GM18907 (cell line): ENCODE data around the gene RNF114.
"Not testable (repeated sequence)": the region's sequence is repeated elsewhere in the genome, so short reads cannot be mapped to it uniquely, and the experiment has no call there.

ENCODE experiments used
- ATAC-seq: cut with Tn5 transposase; IDR thresholded peaks from one replicate; pipeline ENCODE4 v1.9.1; 2021; ENCODE audit warnings: mild to moderate bottlenecking, moderate library complexity; ENCODE audit not compliant: unreplicated experiment

The RNF114 gene

DNA sequence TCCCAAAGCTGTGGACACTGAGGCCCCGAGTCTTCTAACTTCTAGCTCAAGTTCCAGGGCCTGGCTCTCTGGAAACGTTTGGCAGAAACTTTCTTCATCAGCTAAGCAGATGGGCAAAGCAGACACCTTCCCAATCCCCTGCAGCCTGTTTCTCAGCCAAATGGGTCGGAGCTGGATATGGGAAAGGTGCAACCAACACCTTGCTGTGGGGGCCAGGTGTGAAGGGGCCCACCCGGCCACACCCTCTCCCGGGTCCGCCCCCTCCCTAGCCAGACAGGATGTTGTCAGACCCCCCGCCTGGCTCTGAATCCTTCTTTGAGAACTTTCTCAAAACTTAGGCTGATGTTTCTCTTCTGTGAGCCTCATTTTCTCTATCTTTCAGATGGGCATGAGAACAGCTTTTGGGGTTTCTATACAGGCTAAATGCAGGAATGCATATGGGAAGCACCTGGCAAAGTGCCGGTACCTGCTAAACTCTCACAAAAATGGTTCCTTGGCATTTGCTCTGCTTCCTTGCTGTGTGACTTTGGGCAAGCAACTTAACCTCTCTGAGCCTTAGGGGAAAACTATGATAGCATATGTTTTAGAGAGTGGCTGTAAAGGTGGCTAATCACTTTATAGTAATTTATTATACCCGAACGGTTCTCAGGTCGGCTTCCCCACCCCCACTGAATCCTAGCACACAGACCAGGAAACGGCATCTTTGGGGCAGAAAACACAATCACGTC lies 48.4 kb downstream of the RNF114 start:
- ATAC-seq, result no peak

GRCh38 chr20:49985157-49985556 lies 49.0 kb downstream of the RNF114 start:
- ATAC-seq, result no peak

DNA sequence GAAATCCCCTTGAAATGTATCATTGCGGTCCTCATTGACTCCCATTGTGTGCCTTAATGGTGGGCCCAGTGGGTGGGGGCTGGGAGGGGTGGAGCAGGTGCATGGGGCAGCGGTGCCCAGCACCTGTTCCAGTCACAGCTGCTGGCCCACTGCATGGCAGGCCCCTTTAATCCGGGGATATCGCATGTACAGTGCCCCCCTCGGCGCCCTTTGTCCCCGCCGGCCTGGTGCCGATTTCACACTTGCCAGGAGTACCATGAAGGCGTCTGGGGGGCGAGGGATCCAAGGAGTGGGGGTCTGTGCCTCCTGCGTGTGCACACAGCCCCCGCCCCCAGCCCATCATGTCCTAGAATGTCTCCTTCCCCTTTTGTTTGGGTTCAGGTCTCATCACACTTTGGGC lies 49.4 kb downstream of the RNF114 start:
- no peak for ATAC-seq

GRCh38 chr20:49986049-49986448 lies 49.9 kb downstream of the RNF114 start:
- no peak for ATAC-seq

GRCh38 chr20:49987015-49987867 lies 51.0 kb downstream of the RNF114 start:
- ATAC-seq, result no peak

DNA sequence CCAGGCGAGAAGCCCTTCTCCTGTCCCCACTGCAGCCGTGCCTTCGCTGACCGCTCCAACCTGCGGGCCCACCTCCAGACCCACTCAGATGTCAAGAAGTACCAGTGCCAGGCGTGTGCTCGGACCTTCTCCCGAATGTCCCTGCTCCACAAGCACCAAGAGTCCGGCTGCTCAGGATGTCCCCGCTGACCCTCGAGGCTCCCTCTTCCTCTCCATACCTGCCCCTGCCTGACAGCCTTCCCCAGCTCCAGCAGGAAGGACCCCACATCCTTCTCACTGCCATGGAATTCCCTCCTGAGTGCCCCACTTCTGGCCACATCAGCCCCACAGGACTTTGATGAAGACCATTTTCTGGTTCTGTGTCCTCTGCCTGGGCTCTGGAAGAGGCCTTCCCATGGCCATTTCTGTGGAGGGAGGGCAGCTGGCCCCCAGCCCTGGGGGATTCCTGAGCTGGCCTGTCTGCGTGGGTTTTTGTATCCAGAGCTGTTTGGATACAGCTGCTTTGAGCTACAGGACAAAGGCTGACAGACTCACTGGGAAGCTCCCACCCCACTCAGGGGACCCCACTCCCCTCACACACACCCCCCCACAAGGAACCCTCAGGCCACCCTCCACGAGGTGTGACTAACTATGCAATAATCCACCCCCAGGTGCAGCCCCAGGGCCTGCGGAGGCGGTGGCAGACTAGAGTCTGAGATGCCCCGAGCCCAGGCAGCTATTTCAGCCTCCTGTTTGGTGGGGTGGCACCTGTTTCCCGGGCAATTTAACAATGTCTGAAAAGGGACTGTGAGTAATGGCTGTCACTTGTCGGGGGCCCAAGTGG lies 51.9 kb downstream of the RNF114 start:
- ATAC-seq, result no peak

DNA sequence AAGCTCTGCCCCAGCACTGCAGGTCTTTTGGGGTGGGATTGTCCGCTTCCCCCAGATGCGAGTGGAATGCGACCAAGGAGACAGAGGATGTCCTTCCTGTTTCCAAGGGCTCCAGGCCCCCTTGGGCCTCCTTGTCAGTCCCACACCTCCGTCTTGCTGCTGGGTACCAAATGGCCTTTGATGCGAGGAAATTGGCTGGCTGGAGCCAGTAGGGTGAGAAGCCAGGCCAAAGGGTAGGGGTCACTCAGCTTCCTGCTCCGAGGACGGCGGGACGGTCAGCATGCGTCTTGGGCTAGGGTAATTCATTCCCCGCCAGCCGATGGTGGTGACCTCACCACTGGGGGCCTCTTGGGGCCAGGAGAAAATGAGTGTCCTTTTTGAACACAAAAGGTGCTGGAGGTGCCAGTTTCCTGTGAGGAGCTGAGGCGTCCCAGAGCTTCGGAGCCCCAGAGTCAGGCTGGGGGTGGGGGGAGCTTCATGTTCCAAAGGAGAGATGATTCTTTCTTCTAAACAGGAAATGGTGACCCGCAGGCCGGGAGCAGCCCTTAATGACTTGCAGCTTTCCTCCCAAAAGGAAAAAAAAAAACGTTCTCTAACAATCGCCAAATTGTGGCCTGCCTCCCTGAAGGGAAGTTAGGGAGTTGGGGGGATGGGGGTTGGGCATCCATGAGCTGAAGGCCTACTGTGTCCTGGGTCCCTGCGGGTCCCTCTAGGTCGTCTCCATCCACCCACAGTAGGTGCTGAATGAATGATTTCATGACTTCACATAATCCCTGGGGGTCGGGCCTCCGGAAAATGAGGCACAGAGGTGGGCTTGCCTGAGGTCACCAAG lies 53.3 kb downstream of the RNF114 start:
- no peak for ATAC-seq

GRCh38 chr20:49990271-49990720 lies 54.1 kb downstream of the RNF114 start:
- no peak for ATAC-seq

DNA sequence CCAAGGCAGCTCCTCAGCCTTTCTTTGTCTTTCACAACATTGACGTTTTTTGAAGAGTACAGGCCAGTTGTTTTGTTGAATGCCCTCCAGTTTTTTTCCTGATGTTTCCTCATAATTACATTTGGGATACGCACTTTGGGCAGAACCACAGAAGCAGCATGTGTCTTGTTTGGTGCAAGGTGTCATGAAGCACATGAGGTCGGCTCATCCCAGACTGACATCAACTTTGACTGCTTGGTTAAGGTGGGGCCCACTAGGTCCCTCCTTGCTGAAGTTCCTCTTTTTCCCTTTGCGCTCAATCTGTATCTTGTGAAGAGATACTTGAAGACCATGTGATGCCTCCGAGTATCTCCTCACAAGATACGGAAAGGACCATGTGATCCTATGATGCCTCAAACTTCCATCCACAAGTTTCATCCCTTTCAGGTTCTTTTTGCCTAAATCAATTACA lies 57.1 kb downstream of the RNF114 start:
- no peak for ATAC-seq

DNA sequence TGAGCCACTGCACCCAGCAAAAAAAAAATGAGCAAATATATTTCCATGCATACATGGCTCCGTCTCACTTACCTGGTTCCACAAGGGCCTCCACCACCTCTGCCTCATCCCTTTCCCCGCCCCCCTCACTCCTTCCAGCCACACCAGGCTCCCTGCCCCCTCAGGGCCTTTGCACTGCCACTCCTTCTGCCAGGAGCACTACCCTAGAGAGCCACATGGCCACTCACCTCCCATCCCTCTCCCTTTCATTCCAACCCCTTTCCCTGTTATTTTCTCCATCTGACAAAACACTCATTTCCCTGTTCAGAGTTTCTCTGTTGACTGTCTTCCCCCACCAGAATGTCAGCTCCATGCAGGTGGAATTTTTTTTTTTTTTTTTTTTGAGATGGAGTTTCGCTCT lies 59.4 kb downstream of the RNF114 start:
- no peak for ATAC-seq

DNA sequence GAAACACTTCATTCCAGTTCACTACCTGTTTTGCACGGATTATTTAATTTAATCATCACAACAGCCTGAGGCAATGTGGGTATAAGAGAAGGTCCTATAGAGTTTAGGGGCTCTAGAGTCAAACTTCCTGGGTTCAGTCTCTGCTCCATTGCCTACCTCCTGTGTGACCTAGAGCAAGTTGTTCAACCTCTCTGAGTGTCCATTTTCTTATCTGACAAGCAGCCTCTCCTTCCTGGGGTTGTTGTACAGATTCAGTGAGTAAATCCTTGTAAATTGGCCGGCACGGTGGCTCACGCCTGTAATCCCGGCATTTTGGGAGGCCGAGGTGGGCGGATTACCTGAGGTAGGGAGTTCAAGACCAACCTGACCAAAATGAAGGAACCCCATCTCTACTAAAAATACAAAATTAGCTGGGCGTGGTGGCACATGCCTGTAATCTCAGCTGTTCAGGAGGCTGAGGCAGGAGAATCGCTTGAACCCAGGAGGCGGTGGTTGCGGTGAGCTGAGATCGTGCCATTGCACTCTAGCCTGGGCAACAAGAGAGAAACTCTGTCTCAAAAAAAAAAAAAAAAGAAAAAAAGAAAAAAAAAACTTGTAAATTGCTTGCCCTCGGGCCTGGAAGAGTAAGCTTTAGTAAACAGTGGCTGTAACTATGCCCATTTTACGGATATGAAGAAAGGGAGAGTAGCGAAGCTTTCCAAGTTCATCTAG lies 62.4 kb downstream of the RNF114 start:
- ATAC-seq, result not testable (repeated sequence)

DNA sequence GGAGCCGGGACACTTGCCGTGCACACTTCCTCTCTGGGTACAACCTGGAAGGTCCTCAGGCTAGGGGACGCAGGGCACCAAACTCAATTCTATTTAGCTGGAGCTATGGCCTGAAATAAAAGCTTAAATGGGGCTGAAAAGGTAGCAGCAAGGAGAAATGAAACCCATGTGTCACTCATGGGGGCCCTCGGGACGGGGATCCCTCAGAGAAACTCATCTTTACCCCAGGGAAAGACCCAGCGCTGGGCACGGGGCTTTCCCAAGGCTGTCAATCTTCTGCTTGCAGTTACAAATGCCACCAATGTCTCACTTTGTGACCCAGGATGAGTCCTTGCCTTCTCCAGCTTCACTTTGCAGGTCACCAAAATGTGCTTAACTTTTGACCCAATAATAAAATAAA lies 63.1 kb downstream of the RNF114 start:
- ATAC-seq, result peak; percentile 72

DNA sequence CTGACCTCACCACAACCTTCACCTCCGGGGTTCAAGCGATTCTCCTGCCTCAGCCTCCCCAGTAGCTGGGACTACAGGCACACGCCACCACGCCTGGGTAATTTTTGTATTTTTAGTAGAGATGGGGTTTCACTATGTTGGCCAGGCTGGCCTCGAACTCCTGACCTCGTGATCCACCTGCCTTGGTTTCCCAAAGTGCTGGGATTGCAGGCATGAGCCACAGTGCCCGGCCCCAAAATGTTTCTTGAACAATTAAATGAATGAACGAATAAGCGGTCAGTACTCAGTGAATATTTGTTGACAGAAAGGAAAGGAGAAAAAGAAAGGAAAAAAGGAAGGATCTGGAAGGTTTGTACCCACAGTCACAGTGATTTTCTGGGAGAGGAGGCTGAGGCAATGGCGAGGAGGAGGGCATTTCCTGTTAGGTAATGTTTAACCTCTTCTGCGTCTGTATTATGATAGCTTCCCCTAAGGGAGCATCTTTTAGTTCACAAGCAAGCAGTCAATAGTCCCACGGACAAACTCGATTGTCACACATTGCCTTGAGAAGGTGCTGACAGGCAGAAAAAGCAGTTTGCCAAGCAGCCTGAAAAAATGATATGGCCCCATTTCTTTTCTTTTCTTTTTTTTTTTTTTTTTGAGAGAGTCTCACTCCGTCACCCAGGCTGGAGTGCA lies 64.5 kb downstream of the RNF114 start:
- not testable (repeated sequence) for ATAC-seq

GRCh38 chr20:50001784-50002311 lies 65.7 kb downstream of the RNF114 start:
- no peak for ATAC-seq

DNA sequence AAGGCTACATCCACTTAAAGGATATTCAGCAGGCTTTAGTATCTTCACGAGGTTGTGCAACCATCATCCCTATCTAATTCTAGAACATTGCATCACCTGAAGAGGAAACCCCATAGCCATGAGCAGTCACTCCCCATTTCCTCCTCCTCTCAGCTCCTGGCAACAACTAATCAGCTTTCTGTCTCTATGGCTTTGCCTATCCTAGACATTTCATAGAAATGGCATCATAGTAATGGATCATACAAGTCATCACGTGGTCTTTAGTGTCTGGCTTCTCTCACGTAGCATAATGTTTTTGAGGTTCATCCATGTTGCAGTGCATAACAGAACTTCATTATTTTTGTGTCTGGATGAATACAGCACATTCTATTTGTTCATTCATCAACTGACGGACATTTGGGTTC lies 67.1 kb downstream of the RNF114 start:
- ATAC-seq, result no peak
